SH-SY5Y (cell line): Measurements from ENCODE around the gene NEDD8.

Experiments
- GATA2 ChIP-seq: IDR thresholded peaks from 2 replicates; pipeline ENCODE4 v1.6.1; 2011; ENCODE audit warnings: mild to moderate bottlenecking, low read depth, low read length
- GATA3 ChIP-seq: IDR thresholded peaks from 2 replicates; pipeline ENCODE4 v1.6.1; 2011; ENCODE audit warnings: low read depth, mild to moderate bottlenecking, low read length, moderate library complexity

DNA sequence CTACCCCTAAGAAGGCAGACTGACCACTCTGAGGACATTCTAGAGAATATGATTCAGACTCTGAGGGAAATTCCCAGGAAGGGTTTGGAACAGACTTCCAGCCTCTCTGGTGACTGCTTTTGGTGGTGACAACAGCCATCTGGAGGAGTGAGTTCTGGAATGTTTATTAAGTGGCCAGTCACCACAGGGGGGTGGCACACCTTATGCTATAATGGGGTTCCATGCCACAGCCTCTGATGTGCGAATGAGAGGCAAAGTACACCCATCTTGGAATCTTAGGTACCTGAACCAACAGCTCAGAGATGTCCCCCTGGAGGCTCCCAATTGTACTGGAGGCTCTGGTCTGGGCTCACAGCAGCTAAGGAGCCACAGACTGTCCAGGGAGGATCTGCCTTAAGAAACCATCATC lies 19.7 kb upstream of the NEDD8 start:
- TF ChIP-seq GATA2 (no peak), GATA3 (no peak)
